Measurements from ENCODE around the gene RNF181. TPM values are rescaled to one million over a fixed set of nuclear protein-coding genes. Genes with fewer than 3 reads are reported as not detected.

The RNF181 gene
- total and polyA plus RNA-seq, 2 of the 13 experiments (the other 11 are each of a cell fraction or from before 2014, with no cell fraction given): 224 to 578 TPM

DNA sequence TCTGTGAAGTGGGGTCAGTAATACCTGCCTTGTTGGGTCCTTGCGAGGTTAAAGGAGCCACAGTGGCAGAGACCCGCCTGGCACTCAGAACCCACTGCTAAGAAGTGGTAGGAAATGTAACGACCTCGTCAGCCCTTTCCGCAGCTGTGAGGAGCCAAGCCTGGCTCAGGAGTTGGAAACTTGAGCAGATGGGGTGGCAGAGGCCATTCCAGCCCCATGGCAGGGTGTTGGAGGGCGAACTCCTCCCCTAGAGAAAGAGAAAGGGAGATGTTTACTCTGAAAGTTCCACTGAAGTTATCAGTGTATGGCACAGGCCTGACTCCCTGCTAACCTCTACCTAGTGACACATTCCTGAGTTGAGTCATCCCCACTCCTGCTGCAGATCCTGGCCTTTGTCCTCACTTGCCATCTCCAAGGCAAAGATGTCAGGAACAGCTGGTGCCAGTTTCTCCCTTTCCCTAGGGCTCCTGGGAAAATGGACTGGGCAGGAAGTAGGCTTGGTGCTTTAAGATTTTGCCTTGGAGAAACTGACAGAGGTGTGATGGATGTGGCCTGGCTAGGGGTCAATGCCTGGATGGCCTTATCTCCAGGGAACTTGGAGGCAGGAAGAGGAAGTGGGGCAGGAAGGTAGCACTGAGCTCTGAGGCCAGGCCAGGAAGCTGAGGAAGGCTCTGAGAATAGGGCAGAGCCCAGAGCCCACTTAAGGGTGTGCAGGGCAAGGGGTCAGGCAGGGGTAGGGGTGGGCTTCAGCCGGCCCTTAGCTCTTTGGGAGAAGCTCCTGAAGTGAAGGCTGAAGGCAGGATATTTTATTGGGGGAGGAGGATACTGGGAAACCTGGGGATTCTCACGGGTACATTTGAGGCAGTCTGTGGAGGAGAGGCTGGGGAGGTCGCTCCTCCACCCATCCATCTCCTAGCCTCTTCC lies 10.4 kb upstream of the RNF181 start (continued):
- TF ChIP-seq TEF (CRISPR knock-in tag; IDR thresholded peaks at IDR 0.05): no peak
- no peak for TF ChIP-seq MXD3 (CRISPR knock-in tag; IDR thresholded peaks at IDR 0.05)
- TF ChIP-seq, protein P1, sequence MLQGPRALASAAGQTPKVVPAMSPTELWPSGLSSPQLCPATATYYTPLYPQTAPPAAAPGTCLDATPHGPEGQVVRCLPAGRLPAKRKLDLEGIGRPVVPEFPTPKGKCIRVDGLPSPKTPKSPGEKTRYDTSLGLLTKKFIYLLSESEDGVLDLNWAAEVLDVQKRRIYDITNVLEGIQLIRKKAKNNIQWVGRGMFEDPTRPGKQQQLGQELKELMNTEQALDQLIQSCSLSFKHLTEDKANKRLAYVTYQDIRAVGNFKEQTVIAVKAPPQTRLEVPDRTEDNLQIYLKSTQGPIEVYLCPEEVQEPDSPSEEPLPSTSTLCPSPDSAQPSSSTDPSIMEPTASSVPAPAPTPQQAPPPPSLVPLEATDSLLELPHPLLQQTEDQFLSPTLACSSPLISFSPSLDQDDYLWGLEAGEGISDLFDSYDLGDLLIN (CRISPR knock-in tag; IDR thresholded peaks at IDR 0.05; ENCODE audit: borderline replicate concordance): no peak
- peak; percentile 93 for TF ChIP-seq AHDC1 (CRISPR knock-in tag; IDR thresholded peaks at IDR 0.05; ENCODE audit: borderline replicate concordance)
- TF ChIP-seq, protein P2, sequence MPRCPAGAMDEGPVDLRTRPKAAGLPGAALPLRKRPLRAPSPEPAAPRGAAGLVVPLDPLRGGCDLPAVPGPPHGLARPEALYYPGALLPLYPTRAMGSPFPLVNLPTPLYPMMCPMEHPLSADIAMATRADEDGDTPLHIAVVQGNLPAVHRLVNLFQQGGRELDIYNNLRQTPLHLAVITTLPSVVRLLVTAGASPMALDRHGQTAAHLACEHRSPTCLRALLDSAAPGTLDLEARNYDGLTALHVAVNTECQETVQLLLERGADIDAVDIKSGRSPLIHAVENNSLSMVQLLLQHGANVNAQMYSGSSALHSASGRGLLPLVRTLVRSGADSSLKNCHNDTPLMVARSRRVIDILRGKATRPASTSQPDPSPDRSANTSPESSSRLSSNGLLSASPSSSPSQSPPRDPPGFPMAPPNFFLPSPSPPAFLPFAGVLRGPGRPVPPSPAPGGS (CRISPR knock-in tag; IDR thresholded peaks at IDR 0.05): no peak; the same call in 1 of the 2 replicates
- peak; percentile 40; the same call in 1 of the 2 replicates for TF ChIP-seq CREB1 (IDR thresholded peaks at IDR 0.05)
- TF ChIP-seq CREB1 (CRISPR knock-in tag; IDR thresholded peaks at IDR 0.05): peak; percentile 70
- peak; percentile 97 for TF ChIP-seq RXRB (CRISPR knock-in tag; IDR thresholded peaks at IDR 0.05; ENCODE audit: borderline replicate concordance)
- no peak for TF ChIP-seq SETDB1 (CRISPR knock-in tag; IDR thresholded peaks at IDR 0.05; ENCODE audit: borderline replicate concordance)
- peak; percentile 94 for TF ChIP-seq MEF2D (CRISPR knock-in tag; IDR thresholded peaks at IDR 0.05)
- TF ChIP-seq GZF1 (CRISPR knock-in tag; IDR thresholded peaks at IDR 0.05): no peak; the same call in 1 of the 2 replicates
- peak; percentile 57; the same call in 1 of the 2 replicates for TF ChIP-seq ZMAT3 (CRISPR knock-in tag; conservative IDR thresholded peaks at IDR 0.05)
- peak; percentile 59 for TF ChIP-seq ZNF607 (CRISPR knock-in tag; IDR thresholded peaks at IDR 0.05; ENCODE audit: borderline replicate concordance)
- peak; percentile 73; the same call in 1 of the 2 replicates for TF ChIP-seq ZNF644 (CRISPR knock-in tag; IDR thresholded peaks at IDR 0.05; ENCODE audit: low read depth)
- TF ChIP-seq ZNF557 (CRISPR knock-in tag; IDR thresholded peaks at IDR 0.05): no peak
- no peak for TF ChIP-seq TCF12 (IDR thresholded peaks at IDR 0.05)
- no peak for TF ChIP-seq TCF12 (CRISPR knock-in tag; IDR thresholded peaks at IDR 0.05)
- TF ChIP-seq HNRNPLL (IDR thresholded peaks at IDR 0.05; ENCODE audit: low read depth, low read length, poor library complexity, severe bottlenecking): no peak
- peak; percentile 55; the same call in 1 of the 2 replicates for TF ChIP-seq ZFY (CRISPR knock-in tag; IDR thresholded peaks at IDR 0.05)
- TF ChIP-seq NBN (conservative IDR thresholded peaks at IDR 0.05): no peak
- TF ChIP-seq ZFX (CRISPR knock-in tag; IDR thresholded peaks at IDR 0.05; ENCODE audit: low read depth): peak; percentile 80
